IMR-90 (cell line): ENCODE measurements around the gene PSEN1.

Source experiments
- BHLHE40 ChIP-seq: fragments of 150-350 bp; IDR thresholded peaks from 2 replicates; pipeline ENCODE4 v1.6.1; 2016; ENCODE audit warnings: mild to moderate bottlenecking, low read depth, low read length
- CHD1 ChIP-seq: IDR thresholded peaks from 2 replicates; pipeline ENCODE4 v1.6.1; 2012; ENCODE audit warnings: low read depth, low read length, improper control_type of control experiment
- CTCF ChIP-seq: conservative IDR thresholded peaks from 2 replicates; pipeline ENCODE4 v1.5.1; 2012; ENCODE audit warnings: mild to moderate bottlenecking, low read depth, low read length, improper control_type of control experiment
- POLR2A ChIP-seq: IDR thresholded peaks from 2 replicates; pipeline ENCODE4 v1.6.1; 2012; ENCODE audit warnings: mild to moderate bottlenecking, low read depth, low read length
- RAD21 ChIP-seq: IDR thresholded peaks from 2 replicates; pipeline ENCODE4 v1.6.1; 2012; ENCODE audit warnings: low read length, improper control_type of control experiment
- RCOR1 ChIP-seq: IDR thresholded peaks from 2 replicates; pipeline ENCODE4 v1.6.1; 2012; ENCODE audit warnings: mild to moderate bottlenecking, low read length, improper control_type of control experiment; ENCODE audit not compliant: insufficient replicate concordance
- RFX5 ChIP-seq: IDR thresholded peaks from 2 replicates; pipeline ENCODE4 v1.8.0; 2012; ENCODE audit warnings: low read depth, mild to moderate bottlenecking, low read length, moderate library complexity
- SMC3 ChIP-seq: fragments of 150-350 bp; IDR thresholded peaks from 2 replicates; pipeline ENCODE4 v1.6.1; 2016; ENCODE audit warnings: low read depth, mild to moderate bottlenecking, antibody characterized with exemption, low read length, moderate library complexity
- USF2 ChIP-seq: fragments of 150-350 bp; IDR thresholded peaks from 2 replicates; pipeline ENCODE4 v1.6.1; 2017; ENCODE audit warnings: mild to moderate bottlenecking, antibody characterized with exemption, low read length, low read depth

- no peak for TF ChIP-seq CTCF
- TF ChIP-seq POLR2A, result no peak
- no peak for TF ChIP-seq USF2
- TF ChIP-seq BHLHE40, result no peak
- TF ChIP-seq RFX5, result no peak
- TF ChIP-seq SMC3, result no peak
- no peak for TF ChIP-seq RCOR1
- TF ChIP-seq RAD21, result no peak
- TF ChIP-seq CHD1, result no peak
These were observed 271 bp upstream of the PSEN1 start for GRCh38 chr14:73136085-73136386.
